GM13976 (cell line): ENCODE results near the gene ESAM.

Source experiments
- DNase-seq: peaks from one replicate; pipeline ENCODE4 v3.0.0; 2012; ENCODE audit warnings: low spot score
- CTCF ChIP-seq: IDR thresholded peaks from 2 replicates; pipeline ENCODE4 v1.5.1; 2012; ENCODE audit warnings: borderline replicate concordance, mild to moderate bottlenecking; ENCODE audit not compliant: insufficient read depth; ENCODE audit errors: extremely low read depth, missing control alignments, control extremely low read depth
- in situ Hi-C: fragments of 300-500 bp; cut with MboI; formaldehyde crosslinking; loops from one replicate; pipeline ENCODE4 v1.12.0; 2022; ENCODE audit warnings: low sequenced_read_pairs, mixed read lengths, inconsistent platforms; ENCODE audit not compliant: unreplicated experiment

The ESAM gene

GRCh38 chr11:124743050-124743449 lies 19.0 kb downstream of the ESAM start:
- TF ChIP-seq CTCF = no peak
- no peak for DNase-seq
- in situ Hi-C loops = no loop called here

GRCh38 chr11:124742555-124742954 lies 19.5 kb downstream of the ESAM start:
- in situ Hi-C loops = no loop called here
- TF ChIP-seq CTCF = no peak
- no peak for DNase-seq

GRCh38 chr11:124740277-124740882 lies 21.7 kb downstream of the ESAM start:
- DNase-seq = peak; percentile 63
- TF ChIP-seq CTCF = peak; percentile 43
- in situ Hi-C loops = no loop called here

GRCh38 chr11:124739479-124740276 lies 22.4 kb downstream of the ESAM start, which contains the start of gene NRGN:
Gene NRGN, plus strand, starts transcription at chr11:124739942. Its CDS starts 143 bp downstream, at chr11:124740085.
- in situ Hi-C loops = no loop called here
- TF ChIP-seq CTCF = no peak
- peak; percentile 97 for DNase-seq

GRCh38 chr11:124738713-124739478 lies 23.2 kb downstream of the ESAM start:
- in situ Hi-C loops = no loop called here

More at GRCh38 chr11:124738713-124739478, 23.2 kb downstream of the ESAM start:
- no peak for TF ChIP-seq CTCF
- DNase-seq = no peak
